ENCODE results near the gene SDHB.

Gene SDHB

DNA sequence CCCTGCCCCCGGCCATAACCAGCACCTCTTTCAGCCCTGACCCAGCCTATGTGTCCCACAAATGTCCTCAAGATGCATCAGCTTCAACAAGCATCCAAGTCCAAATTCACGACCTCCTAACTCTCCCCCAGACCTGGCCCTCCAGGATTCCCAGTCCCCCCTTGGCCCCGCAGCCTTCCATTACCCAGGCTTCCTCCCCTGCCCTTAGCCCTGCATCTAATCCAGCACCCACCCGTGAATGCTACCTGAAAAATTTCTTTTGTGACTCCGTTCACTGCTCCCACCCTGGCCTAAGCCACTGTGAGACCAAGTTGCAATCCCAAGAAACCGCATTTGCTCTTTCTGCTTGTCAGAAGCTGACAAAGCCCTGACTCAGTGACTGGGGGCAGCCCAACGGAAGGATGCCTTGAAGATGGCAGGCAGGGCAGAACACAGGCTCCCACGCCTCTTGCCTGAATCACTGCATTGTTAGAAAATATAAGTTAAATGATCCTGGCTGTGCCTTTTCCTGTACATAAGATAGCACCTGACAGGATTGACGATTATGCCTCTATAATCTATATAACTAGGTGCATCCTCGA lies 72.5 kb downstream of the SDHB start:
- no peak for DNase-seq

DNA sequence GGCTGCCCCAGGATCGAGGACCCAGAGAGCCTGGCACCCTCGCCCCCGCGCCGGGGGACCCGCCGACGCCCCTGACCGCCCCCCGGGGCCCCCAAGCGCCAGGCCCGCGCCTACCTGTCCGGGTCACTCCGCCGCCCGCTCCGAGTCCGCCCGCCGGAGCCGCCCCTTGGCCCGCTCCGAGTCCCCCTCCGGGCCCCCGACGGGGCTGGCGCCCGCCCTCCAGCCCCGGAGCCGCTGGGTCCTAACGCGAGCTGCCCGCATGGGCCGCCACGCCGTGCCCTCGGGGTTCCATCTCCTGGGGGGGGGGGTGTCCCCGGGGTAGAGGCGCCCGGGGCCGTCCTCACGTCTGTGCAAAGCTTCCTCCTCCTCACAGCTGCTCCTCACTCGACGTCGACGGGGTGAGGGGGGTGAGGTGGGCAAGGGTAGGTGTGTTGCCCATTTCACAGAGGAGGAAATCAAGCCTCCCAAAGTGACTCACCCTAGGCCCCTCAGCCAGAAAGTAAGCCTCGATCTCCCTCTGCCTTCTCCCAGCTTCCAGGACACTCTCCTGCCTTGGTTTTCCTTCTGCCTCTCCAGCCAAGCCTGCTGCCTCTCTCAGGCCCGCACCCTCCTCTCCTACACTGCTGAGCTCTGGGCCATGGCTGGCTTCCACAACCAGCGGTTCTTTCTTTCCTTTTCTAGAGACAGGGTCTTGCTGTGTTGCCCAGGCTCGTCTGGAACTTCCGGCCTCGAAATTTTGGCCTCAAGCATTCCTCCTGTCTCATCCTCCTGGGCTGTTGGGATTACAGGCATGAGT lies 73.2 kb downstream of the SDHB start, which contains the start of gene MFAP2:
TSS of gene MFAP2 (minus strand) at position 148 of the 796 bp plus-strand sequence. CDS start 2,347 bp downstream, outside the sequence.
- no peak for DNase-seq

DNA sequence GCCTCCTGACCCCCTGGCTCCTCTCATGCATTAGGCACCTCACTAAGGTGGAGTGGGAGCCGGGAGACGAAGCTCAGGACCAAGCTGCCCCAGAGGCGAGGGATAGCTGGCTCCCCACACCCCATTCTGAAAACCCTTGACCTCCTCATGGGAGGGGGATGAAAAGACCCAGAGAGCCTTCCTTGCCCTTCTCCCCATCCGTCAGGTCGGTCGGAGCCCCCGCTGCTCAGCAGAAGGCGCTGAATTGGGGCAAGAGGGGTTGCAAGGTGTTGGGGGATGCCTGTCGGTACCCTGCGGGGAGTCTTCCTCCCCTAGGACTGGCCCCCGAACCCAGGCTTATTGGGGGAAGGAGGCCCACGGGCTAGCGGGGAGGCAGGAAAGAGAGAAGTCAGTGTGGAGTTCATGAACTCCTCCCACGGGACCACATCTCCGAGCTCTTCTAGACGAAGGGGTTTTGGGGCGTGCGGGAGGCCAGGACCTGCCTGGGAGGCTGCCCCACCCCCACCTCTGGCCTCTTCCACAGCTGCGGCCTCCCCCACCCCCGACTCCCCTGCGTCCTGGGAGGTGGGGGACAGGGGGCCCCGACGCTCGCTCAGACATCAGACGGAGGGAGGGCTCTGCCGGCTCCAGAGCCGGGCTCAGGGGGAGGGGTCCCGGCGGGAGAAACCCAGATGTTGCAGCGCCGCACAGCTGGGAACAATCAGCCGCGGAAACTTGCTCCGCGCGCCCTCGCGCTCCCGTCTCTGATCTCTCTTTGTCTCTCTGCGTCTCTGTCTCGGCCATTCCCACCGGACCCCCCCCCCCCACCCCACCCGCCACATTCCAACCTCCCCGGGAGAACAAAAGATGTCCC lies 74.1 kb downstream of the SDHB start:
- DNase-seq, result no peak

DNA sequence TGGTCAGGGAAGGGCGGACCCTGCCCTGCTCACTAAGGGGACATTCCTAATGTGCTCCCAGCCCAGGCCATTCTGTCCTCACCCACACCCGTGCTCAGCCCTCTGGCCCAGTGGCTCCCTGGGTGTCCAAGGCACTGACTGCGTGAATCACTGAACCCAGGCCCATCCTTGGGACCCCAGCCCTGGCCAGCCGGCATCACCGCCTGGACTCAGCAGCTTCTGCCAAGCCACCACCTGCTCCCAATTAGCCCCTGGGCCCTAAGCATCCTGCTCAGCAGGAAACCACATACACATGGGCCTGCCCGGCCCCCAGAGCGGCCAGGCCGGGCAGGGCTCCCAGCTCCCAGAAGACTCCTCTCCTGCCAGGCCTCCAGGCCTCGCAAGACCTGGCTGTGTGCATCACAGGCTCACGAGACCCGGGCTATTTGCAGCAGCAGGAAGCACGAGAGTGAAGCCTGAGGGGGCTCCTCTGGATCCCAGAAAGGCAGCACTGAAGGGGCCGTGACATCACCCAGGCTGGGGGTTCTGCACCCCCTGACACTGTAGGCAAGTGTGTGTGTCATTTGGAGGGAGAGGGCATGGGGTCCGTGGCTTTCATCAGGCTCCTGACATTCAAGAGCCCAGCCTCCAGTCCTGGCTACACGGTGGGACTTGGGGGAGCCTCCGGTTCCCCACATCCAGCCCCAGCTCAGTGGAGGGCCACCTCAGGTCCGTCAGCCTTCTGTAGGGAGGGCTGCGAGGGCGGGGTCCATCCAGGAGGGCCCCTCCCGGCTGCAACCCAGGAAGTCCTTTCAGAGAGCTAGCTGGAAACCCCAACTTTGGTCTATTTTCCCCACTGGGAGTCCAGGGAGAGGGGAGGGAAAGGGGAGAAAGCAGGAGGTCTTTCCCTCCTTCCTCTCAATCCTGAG lies 75.0 kb downstream of the SDHB start:
- DNase-seq, result no peak

DNA sequence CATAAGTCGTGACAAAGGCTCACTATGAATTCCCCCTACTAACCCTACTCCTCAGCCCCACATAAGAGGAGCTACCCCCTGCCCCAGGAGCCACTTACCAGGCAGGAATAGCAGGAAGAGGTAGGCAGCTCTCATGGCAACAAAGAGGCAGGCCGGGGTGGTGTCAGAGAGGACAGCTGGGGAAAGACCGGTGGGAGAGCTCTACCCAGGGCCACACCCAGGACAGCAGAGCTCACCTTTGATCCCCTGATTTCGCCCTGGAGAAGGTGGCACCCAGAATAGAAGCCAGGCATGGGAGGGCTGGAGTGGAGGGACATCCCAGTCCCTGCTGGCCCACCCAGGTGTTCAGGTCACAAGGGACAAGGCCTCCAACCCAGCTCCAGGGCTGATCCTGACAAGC lies 75.7 kb downstream of the SDHB start:
- no peak for DNase-seq

DNA sequence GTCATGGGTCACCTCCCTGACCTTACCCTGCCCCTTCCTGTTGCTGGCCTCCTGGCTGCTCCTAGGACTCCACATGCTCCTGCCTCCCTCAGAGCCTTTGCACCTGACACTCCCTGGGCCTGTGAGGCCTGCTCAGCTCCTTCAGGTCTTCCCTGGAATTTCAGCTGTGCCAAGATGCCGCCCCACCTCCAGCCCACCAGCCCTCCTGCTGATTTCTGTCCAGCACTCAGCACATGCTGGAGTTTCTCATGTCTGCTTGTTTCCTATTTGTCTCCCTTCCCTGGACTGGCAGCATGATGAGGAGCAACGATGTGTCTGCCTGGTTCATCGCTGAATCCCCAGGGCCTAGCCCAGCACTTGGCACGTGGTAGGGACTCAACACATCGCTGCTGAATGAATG lies 76.5 kb downstream of the SDHB start:
- DNase-seq, result no peak

DNA sequence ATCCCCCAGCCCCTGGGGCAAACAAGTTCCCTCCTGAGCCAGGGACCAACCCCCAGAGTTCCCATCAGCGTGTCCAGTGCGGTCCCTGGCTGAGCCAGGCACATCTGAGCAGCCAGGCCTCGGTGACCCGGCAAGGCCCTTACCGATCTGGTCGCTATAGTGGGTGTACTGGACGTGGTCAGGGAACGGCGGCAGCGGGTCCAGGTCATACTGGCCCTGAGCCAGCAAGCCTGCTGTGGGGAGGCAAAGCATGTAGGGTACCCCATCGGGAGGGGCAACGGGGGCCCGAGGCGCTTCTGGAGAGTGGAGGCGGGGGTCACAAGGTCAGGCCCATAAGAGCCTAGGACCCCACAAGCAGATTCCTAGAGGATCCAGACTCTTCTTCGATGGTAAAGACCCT lies 76.9 kb downstream of the SDHB start:
- no peak for DNase-seq

DNA sequence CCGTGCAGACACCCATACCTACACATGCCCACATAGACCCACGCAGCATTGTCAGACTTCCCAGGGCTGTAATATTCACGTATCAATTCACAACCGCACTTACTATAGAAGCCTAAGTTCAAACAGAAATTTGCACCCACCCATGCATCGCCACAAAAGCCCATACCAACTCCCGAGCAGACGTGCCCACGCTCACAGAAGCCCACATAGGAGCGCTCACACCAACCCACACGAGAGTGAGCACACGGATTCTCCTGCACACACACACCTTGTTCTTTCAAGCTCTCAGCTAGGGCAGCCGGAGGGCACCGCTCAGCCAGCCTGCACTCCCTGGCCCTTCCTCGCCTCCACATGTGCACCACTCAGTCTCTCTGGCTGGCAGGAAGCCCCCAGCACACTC lies 78.0 kb downstream of the SDHB start:
- no peak for DNase-seq

DNA sequence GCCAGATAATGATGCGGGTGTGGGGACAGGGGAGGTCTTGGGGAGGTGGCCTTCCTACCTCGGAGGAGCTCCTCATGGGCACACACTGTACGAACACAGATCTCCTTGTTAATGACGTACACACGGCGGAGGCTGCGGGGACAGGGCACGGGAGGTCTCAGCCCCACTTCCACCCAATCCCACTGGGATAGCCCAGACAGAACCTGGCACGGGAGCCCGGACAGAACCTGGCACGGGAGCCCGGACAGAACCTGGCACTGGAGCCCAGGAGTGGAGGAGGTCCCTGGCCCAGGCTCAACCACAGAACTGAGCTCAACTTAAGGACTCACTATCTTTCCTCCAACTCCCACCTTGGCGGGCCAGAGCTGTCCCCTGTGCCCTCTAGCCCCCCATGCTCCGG lies 78.6 kb downstream of the SDHB start:
- DNase-seq, result no peak

DNA sequence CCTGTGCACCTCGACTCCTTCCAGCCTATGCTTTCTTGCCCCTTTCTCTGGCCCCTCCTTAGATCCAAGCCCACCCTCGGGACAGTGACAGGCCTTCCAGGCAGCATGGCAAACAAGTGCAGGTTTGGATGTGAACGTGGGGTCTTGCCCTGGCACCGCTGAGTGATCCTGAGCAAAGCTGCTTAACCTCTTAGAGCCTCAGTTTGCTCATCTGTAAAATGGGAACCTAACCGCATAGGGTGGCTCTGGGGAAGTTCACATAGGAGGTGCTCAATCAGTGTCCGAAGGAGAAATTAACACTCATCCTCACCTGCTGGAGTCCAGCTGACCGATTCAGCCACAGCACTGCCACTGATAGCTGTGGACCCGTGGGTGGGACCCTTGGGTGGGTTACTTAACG lies 80.6 kb downstream of the SDHB start:
- no peak for DNase-seq

DNA sequence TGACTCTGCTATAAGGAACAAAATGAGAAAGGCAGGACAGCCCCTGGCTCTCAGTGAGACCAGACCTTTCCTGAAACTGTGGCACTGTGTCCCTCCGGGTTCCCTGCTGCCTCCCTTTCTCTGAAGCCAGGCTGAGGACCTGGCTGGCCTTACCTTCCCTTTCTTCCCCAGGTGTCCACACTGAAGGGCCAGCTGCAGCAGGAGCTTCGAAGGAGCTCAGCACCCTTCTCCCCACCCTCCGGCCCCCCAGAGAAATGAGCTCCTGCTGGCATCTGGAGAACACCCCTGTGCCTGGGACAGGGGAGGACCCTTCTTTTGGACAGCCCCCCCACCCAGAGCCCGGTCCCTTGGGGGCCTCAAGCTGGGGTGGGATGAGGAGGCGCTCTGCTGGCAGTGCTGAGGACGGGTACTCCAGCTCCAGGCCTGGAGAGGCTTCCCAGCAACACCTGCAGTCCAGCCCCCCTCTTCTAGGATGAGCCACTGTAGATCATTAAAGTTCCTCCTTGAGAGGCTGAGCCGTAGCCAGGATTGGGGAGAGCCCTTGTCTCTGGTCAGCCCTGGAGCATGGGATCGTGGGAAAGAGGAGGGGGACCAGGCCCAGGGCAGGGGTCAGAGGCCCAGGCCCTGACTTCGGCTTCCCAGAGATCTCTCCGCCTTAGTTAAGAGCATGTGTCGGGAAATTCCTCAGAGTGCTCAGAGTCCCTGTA lies 81.5 kb downstream of the SDHB start:
- DNase-seq, result no peak

DNA sequence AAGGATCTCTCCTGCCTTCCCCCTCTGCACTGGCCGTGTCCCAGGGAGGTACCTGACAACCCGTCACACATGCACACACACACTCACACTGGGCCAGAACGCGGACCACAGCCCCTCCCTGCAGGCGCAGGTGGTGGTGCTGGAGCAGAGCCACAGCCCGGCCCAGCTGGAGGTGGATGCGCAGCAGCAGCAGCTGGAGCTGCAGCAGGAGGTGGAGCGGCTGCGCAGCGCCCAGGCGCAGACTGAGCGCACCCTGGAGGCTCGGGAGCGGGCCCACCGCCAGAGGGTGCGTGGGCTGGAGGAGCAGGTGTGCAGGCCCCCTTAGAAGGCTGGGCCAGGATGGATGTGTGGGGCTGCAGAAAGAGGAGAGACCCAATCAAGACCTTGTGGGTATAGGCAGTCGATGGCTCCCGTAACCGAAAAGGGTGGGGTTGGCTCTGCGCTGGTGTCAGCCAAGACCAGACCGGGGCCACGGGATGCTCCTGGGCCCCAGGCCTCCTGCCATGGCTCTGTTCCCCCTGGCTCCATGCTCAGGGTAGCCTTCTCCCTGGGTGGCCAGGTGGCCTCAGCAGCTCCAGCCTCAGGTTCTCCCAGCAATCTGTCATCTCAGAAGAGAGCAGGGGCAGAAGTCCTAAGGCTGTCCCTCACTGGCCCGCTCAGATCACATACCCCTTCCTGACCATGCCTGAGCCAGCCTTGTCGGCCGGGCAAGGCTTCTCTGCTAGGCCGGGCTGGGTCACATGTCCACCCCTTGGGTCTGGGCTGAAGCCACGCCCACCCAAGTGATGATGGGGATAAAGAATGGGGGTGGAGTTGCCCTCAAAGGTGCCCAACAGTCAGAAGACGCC lies 82.3 kb downstream of the SDHB start:
- no peak for DNase-seq

DNA sequence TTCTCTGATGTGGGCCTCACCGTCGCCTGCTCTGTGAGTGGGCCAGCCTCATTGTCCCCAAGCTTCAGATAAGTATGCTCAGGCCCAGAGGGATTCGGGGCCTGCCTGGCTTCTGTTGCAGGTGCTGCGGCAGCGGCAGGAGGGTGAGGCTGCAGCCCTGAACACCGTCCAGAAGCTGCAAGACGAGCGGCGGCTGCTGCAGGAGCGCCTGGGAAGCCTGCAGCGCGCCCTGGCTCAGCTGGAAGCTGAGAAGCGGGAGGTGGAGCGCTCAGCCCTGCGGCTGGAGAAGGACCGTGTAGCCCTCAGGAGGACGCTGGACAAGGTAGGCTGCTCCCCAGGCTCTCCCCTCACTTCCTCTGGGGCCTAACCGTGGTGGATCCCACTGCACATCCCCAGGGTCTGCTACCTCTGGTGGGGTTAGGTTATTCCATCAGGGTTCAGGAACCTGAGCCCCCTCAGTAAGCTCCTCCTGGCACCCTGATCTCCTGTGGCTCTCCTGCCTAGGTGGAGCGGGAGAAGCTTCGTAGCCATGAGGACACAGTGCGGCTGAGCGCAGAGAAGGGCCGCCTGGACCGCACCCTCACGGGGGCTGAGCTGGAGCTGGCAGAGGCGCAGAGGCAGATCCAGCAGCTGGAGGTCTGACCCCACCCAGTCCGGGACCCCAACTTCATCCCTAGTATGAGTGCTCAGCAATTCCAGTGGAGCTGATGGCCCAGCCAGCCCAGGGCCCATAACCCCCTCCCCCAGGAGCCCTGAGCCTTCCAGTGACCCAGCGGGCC lies 83.5 kb downstream of the SDHB start:
- DNase-seq, result no peak

DNA sequence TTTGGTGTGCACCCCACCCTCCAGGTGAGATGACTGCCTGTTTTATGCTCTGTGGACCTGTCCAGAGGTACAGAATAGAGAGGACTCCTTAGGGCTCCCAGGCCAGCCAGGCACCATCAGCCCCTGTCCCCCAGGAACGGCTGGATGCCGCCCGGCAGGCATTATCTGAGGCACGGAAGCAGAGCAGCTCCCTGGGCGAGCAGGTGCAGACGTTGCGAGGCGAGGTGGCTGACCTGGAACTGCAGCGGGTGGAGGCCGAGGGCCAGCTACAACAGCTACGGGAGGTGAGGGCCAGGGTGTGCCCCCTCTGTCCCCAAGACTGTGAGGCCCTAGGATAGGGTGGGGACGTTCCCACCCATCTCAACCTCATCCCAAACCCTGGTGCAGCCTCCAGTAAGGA lies 84.2 kb downstream of the SDHB start:
- no peak for DNase-seq

DNA sequence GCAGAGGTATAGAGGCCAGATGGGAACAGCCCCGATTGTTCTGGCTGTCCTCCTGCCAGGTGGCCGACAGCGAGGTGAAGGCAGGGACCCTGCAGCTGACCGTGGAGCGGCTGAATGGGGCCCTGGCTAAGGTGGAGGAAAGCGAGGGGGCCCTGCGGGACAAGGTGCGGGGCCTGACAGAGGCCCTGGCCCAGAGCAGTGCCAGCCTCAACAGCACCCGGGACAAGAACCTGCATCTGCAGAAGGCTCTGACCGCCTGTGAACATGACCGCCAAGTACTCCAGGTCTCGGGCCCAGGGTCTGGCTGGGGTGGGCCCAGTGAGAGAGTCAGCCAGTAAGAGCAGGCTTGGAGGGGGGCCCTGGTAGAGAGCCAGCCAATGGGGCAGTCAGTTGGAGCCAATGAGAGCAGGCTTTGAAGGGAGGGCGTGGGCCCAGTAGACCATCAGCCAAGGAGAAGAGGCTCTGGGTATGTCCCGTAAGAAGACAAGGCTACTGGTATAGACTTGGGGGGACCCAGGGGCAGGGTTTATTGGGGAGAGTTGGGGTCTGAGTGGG lies 84.7 kb downstream of the SDHB start:
- DNase-seq, result no peak
